GM18520 (cell line): ENCODE results near the gene TCHP.
"Not testable (repeated sequence)": the region's sequence is repeated elsewhere in the genome, so short reads cannot be mapped to it uniquely, and the experiment has no call there.

Experiments used
- ATAC-seq: cut with Tn5 transposase; IDR thresholded peaks from one replicate; pipeline ENCODE4 v1.9.1; 2021; ENCODE audit not compliant: unreplicated experiment

The TCHP gene, protein sequence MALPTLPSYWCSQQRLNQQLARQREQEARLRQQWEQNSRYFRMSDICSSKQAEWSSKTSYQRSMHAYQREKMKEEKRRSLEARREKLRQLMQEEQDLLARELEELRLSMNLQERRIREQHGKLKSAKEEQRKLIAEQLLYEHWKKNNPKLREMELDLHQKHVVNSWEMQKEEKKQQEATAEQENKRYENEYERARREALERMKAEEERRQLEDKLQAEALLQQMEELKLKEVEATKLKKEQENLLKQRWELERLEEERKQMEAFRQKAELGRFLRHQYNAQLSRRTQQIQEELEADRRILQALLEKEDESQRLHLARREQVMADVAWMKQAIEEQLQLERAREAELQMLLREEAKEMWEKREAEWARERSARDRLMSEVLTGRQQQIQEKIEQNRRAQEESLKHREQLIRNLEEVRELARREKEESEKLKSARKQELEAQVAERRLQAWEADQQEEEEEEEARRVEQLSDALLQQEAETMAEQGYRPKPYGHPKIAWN

GRCh38 chr12:109899783-109900751 is at the start of gene TCHP:
Gene TCHP (plus strand): TSS chr12:109900274. CDS start chr12:109903027, 2,753 bp downstream.
- ATAC-seq, result peak; percentile 50

GRCh38 chr12:109850518-109850917 is 49.6 kb upstream of the TCHP start:
- ATAC-seq, result not testable (repeated sequence)

DNA sequence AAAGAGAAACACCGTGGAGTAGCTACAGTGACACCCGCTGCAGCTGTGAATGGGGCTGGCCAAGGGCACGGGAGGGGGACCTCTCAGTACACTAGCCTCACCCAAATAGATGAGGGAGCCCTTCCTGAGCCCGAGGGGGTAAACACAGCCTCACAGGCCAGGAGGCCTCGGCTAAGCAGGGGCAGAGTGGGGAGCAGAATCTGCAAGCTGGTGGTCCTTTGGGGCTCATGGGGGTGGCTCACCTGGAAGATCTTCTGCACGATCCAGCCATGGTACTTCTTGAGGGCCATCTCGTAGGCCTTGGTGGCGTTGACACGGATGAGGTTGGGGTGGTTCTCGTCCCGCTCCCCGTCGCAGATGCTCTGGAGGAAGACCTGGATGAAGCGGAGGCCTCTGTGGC is 44.7 kb upstream of the TCHP start:
- ATAC-seq, result no peak

GRCh38 chr12:109857715-109858114 is 42.4 kb upstream of the TCHP start:
- ATAC-seq, result no peak

GRCh38 chr12:109858764-109859163 is 41.3 kb upstream of the TCHP start:
- ATAC-seq, result no peak

GRCh38 chr12:109860977-109861376 is 39.1 kb upstream of the TCHP start:
- no peak for ATAC-seq

- ATAC-seq, result no peak
These were observed 38.3 kb upstream of the TCHP start for GRCh38 chr12:109861689-109862314.

- ATAC-seq, result not testable (repeated sequence)
These were observed 37.6 kb upstream of the TCHP start for GRCh38 chr12:109862491-109862890.

DNA sequence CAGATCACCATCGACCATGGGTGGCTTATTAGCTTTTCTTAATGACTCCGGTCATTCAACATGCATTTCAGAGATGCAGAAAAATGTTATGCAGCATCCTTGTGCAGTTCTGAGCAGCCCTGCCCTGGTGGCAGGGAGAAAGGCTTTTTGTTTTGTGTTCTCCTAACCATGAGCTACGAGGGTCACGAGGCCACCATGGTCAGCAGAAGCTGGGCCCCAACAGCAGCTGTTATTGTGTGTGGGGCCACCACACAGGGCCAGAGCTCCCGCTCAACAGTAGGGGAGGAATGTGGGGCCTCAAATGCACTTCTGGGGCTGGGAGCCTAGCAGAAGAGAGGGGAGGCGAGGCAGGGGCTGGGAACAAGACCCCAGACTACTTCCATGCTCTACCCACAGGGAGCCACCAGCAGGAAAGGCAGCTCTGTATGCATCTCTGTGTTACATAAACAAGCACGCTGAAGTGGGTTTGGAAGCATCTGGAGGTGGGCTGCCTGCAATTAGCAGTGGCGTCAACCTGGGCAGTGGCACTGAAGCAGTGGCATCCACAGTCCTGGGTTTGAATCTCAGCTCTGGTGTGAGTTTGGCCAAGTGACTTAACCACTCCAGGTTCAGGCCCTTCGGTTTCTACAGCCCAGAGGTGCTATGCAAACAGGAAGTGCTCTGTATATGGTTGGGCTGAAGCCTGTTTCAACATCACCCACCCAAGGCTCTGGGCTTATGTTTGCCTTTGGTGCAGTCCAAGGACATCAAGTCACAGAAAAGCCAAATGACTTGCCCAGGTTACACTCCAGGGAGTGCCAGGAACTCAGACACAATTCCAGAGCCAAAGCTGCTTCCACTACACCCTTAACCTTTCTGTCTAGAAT is 36.0 kb upstream of the TCHP start:
- no peak for ATAC-seq

DNA sequence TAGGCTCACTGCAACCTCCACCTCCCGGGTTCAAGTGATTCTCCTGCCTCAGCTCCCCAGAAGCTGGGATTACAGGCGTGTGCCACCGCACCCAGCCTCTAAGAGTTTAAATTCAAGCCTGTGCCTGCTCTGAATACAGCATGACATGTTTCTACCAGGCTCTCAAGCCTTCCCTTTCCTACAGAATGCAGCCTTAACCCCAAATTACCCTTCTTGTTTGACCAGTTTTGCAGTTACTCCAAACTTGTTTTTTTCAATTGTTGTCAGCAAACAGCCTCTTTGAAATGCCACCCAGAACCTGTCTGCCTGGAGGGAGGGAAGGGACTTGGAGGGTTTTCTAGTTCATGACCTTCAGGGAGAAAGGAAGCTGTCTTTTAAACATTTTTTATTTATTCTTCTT is 35.2 kb upstream of the TCHP start:
- no peak for ATAC-seq

- ATAC-seq, result no peak
These were observed 31.7 kb upstream of the TCHP start for GRCh38 chr12:109868182-109869051.

DNA sequence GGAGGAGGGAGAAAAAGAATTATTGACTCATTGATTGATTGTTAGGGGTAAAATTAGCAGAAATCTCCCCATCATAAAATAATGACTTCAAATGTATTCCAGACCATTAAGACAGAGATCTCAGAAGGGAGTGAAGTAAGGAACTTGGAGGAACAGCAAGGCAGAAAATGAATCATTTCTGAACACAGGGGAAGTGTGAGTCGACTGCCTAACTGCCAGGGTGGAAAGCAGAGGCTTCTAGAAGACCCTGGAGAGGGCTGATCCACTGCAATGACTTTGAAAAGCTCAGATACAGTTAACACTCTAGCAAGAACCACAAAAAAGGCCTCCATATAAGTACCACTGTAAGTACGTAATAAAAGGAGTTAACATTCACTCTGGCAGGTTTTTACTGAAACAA is 29.4 kb upstream of the TCHP start:
- ATAC-seq, result no peak

GRCh38 chr12:109871668-109872314 is 28.3 kb upstream of the TCHP start:
- ATAC-seq, result no peak

- no peak for ATAC-seq
These were observed 26.4 kb upstream of the TCHP start for GRCh38 chr12:109873653-109874052.

DNA sequence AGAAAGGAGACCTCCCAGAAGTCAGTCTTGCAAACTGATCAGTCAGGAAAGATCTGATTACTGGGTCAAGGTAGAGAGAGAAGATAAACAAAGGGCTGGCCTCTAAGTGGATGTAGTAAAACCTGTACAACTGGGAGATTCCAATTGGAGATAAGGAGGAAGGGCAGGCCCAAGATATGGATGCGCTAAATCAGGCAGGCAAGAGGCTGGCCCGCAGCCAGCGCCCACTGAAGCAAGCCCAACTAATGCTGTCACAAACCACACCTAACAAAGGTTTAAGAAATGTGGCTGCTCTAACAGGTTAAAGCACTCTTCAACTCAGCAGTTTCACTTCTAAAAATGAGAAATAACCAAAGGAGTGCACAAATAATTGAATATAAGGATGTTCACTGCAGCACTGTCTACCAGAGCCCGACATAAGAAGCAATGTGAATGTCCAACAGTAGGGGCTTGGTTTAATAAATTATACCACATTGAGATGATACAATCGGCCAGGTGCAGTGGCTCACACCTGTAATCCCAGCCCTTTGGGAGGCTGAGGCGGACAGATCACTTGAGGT is 24.4 kb upstream of the TCHP start:
- no peak for ATAC-seq

DNA sequence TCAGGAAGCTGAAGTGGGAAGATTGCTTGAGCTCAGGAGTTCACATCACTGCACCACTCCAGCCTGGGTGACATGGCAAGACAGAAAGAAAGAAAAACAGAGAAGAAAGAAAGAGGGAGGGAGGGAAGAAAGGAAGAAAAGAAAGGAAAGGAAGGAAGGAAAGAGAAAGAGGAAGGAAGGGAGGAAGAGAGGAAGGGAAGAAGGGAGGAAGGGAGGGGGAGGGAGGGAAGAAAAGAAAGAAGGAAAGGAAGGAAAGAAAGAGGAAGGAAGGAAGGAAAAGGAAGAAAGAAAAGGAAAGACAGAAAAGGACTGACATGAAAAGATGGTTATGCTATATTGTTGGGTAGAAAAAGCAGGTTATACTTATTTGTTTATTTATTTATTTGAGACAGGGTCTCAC is 23.7 kb upstream of the TCHP start:
- ATAC-seq, result no peak

DNA sequence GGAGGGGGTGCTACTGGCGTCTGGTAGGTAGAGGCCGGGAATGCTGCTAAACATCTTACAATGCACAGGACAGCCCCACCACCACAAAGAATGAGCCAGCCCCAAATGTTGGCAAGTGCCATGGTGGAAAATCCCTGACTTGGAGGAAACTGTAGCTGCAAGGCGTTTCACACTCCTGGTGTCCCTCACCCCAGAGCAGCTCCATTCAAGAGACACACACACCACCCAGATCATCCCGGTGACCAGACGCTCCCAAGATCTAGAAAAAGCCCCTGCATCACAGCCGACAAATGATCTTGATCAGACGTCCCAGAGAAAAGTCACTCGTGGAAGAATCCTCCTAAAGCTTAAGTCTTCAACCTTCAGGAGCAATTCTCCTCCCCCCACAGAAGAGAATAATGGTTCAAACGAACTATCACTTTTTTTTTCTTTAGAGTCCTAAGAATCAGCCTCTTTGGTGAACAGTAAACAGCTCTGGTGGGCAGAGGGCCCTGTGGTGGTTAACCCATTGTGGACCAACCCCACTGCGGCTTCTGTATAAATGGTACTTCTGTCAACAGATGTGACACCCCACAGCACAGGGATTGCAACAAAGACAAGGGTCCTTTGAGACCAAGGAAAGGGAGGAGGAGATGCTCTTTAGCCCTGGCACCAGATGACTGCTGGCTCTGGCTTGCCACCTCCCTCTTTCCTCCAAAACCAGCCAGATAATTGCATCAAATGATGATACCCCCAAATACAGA is 22.4 kb upstream of the TCHP start:
- no peak for ATAC-seq

DNA sequence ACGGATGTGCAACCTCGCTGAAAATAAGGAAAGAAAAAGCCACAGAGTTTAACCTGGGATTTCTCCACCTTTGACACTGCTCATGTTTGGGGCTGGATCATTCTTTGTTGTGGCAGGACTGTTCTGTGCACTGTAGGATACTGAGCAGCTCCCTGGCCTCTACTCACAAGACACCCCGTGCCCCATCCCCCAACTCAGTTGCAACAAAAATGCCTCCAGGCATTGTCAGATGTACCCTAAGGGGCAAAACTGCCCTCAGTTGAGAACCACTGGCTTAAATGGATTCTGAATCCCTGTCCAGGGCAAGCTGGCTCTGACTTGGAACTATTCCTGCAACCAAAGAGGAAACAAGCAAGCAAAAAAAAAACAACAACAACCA is 21.8 kb upstream of the TCHP start:
- no peak for ATAC-seq
